Sigmoid colon (tissue), 7 donors: Measurements from ENCODE around the gene GSTM5. TPM values are rescaled to one million over a fixed set of nuclear protein-coding genes. Genes with fewer than 3 reads are reported as not detected.
"Not testable (repeated sequence)": the region's sequence is repeated elsewhere in the genome, so short reads cannot be mapped to it uniquely, and the experiment has no call there.

Experiments
- DNase-seq: peaks from one replicate; pipeline ENCODE4 v3.0.0-alpha.2; 2019
- H3K27ac ChIP-seq, 4 donors: fragments of 200-600 bp; sonication (generic); one replicate each; pipeline ENCODE4 v1.5.1; 2016 to 2019; ENCODE audit warnings: mild to moderate bottlenecking in 1 of 4
- H3K27me3 ChIP-seq, 3 donors: fragments of 200-600 bp; sonication (generic); one replicate each; pipeline ENCODE4 v1.5.1; 2019; ENCODE audit warnings: mild to moderate bottlenecking in 1 of 3
- H3K36me3 ChIP-seq, 4 donors: fragments of 200-600 bp; sonication (generic); one replicate each; pipeline ENCODE4 v1.5.1; 2016 to 2019
- H3K4me1 ChIP-seq, 4 donors: fragments of 200-600 bp; sonication (generic); one replicate each; pipeline ENCODE4 v1.5.1; 2017 to 2019
- H3K4me3 ChIP-seq, 4 donors: fragments of 200-600 bp; sonication (generic); one replicate each; pipeline ENCODE4 v1.5.1; 2017 to 2019; ENCODE audit warnings: mild to moderate bottlenecking in 2 of 4, moderate library complexity in 1 of 4
- H3K9me3 ChIP-seq, 4 donors: fragments of 200-600 bp in 3 of 4; sonication (generic) in 3 of 4; one replicate each; pipeline versions ENCODE4 v1.5.1 to v1.6.1; 2013 to 2019
- POLR2A ChIP-seq, 2 donors: fragments of 450-650 bp; IDR thresholded peaks; one replicate each; pipeline ENCODE4 v1.6.1; 2016; ENCODE audit warnings: antibody characterized with exemption in 2 of 2, mild to moderate bottlenecking in 2 of 2, moderate library complexity in 2 of 2
- POLR2AphosphoS5 ChIP-seq, 4 donors: sonication (generic); formaldehyde crosslinking; IDR thresholded peaks; one replicate each; pipeline ENCODE4 v1.6.1; 2017; ENCODE audit warnings: antibody characterized with exemption in 4 of 4
- WGBS, 2 donors: extraction: QIAGEN DNeasy Blood & Tissue Kit; methylation state at CpG; one replicate each; pipeline ENCODE4 v1.1.7; 2013; 5-methylcytosine and 5-hydroxymethylcytosine counted together
- intact Hi-C: fragments of 100-400 bp; cut with DNase I; formaldehyde crosslinking; loops from one replicate; pipeline ENCODE4 v1.15.1; 2023
- polyA plus RNA-seq, 3 donors: library from polyadenylated mRNA; stranded (reverse); fragments of 200-250 nt; gene quantifications; one replicate each; pipeline ENCODE4 v1.2.3, GENCODE V29; 2013
- total RNA-seq, 4 donors: library from RNA; depleted of rRNA; stranded (reverse); fragments of >200 nt; gene quantifications; one replicate each; pipeline ENCODE4 v1.1.0, GENCODE V29; 2016
- TF ChIP-seq, protein P1 (sequence below), 4 experiments: fragments of 450-650 bp in 3 of 4; fragments of 200-600 bp in 1 of 4; IDR thresholded peaks; one replicate each; pipeline ENCODE4 v1.5.1; 2016 to 2019; ENCODE audit warnings: antibody characterized with exemption in 4 of 4, mild to moderate bottlenecking in 3 of 4, moderate library complexity in 2 of 4
- donor health status: healthy with polysubstance abuse.
- donor health status: Bipolar disorder and iron deficiency.
- donor health status: healthy.

GSTM5 gene
- total and polyA plus RNA-seq, 7 donors, result 2.5 to 11.4 (median 3.2) TPM

DNA sequence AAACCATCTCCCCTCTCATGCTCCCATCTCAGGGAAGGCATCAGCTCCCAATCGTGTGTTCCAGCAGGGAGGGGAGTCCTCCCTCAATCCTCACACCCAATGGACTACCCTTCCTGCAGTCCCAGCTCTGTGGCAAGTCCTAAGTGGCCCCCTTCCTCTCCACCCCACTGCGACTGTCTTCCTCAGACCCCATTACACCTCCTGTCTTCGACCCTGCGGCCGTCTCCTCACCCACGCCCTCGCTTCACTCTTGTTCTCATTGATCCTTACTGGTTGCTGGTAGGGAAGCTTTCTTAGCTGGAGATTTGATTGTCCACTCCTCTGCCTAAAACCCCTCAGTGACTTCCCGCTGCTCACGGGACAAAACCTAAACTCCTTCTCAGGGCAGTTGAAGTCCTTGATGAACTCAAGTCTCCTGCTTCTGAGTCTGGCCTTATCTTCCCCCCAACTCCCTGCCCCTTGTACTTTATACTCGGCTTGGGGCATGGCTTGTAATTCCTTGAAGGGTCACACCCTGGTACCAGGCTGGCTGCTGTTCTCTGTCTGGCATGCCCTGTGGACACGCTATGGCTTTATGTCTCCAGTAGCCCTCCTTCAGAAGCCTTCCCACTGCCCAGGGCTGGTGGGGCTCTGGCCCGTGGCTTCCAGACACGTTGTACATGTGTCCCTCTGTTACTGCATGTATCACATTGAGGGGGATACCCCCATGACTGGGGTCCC is 54.0 kb downstream of the GSTM5 start:
- Histone ChIP-seq H3K27me3 (no peaks in the 10 kb centered on the region), H3K4me1 (peaks cover 0 to 16% (median 6%) of the 10 kb centered on the region in 4 donors), H3K27ac (no peak overlapping the region), H3K9me3 (no peaks in the 10 kb centered on the region), H3K4me3 (no peak overlapping the region), H3K36me3 (no peaks in the 10 kb centered on the region)
- intact Hi-C loops, result no loop called here
- TF ChIP-seq, protein P1, sequence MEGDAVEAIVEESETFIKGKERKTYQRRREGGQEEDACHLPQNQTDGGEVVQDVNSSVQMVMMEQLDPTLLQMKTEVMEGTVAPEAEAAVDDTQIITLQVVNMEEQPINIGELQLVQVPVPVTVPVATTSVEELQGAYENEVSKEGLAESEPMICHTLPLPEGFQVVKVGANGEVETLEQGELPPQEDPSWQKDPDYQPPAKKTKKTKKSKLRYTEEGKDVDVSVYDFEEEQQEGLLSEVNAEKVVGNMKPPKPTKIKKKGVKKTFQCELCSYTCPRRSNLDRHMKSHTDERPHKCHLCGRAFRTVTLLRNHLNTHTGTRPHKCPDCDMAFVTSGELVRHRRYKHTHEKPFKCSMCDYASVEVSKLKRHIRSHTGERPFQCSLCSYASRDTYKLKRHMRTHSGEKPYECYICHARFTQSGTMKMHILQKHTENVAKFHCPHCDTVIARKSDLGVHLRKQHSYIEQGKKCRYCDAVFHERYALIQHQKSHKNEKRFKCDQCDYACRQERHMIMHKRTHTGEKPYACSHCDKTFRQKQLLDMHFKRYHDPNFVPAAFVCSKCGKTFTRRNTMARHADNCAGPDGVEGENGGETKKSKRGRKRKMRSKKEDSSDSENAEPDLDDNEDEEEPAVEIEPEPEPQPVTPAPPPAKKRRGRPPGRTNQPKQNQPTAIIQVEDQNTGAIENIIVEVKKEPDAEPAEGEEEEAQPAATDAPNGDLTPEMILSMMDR (IDR thresholded peaks at IDR 0.05), result no peak
- TF ChIP-seq POLR2A (IDR thresholded peaks at IDR 0.05) (peak in 1 of 2 donors; percentile 23), POLR2AphosphoS5 (IDR thresholded peaks at IDR 0.05) (no peak)
- DNase-seq, result no peak
- 58 to 73% methylated on average over 13 of the region's 13 CpGs for WGBS, 2 donors

DNA sequence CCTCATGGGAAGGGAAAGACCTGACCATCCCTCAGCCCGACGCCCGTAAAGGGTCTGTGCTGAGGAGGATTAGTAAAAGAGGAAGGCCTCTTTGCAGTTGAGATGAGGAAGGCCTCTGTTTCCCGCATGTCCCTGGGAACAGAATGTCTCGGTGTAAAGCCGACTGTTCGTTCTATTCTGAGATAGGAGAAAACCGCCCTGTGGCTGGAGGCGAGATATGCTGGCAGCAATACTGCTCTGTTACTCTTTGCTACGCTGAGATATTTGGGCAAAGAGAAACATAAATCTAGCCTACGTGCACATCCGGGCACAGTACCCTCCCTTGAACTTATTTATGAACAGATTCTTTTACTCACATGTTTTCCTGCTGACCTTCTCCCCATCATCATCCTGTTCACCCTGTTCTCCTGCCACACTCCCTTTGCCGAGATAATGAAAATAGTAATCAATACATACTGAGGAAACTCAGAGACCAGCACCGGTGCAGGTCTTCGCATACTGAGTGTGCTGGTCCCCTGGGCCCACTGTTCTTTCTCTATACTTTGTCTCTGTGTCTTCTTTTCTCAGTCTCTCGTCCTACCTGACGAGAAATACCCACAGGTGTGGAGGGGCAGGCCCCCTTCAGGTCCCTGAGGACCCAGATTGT is 55.1 kb downstream of the GSTM5 start:
- H3K4me3 ChIP-seq, DNase-seq, intact Hi-C loops, H3K9me3 ChIP-seq, H3K27ac ChIP-seq, H3K36me3 ChIP-seq, H3K27me3 ChIP-seq, H3K4me1 ChIP-seq: not testable (repeated sequence)
- 84 to 92% methylated on average over 17 of the region's 17 CpGs for WGBS, 2 donors

Other genes with a start within 250 kb of the GSTM5 start
- gene SYPL2, start 245.7 kb upstream of the GSTM5 start, total RNA-seq, result 1 to 10 TPM; 2.1 to 6.9 (median 3.2) TPM
- under 1 TPM in 2 of 3 donors, not detected in 1; under 0.01 to 0.58 TPM for gene SYPL2, start 245.7 kb upstream of the GSTM5 start, polyA plus RNA-seq
- gene ATXN7L2, start 228.3 kb upstream of the GSTM5 start, total RNA-seq, result 10 to 100 TPM in 1 of 4 donors, 1 to 10 TPM in 3; 2.0 to 12.2 (median 3.1) TPM
- 1 to 10 TPM; 1.8 to 5.7 (median 2.1) TPM for gene ATXN7L2, start 228.3 kb upstream of the GSTM5 start, polyA plus RNA-seq
- 1 to 10 TPM; 4.2 to 7.6 (median 5.4) TPM for gene CYB561D1, start 218.2 kb upstream of the GSTM5 start, total RNA-seq
- 10 to 100 TPM in 1 of 3 donors, 1 to 10 TPM in 2; 1.8 to 12.5 (median 3.9) TPM for gene CYB561D1, start 218.2 kb upstream of the GSTM5 start, polyA plus RNA-seq
- 10 to 100 TPM in 1 of 4 donors, 1 to 10 TPM in 3; 6.4 to 12.1 (median 8.8) TPM for gene AMIGO1, start 202.5 kb upstream of the GSTM5 start, total RNA-seq
- gene AMIGO1, start 202.5 kb upstream of the GSTM5 start, polyA plus RNA-seq, result 1 to 10 TPM in 1 of 3 donors, under 1 TPM in 2; 0.60 to 2.8 (median 0.69) TPM
- gene GPR61, start 172.4 kb upstream of the GSTM5 start, total RNA-seq, result 1 to 10 TPM in 1 of 4 donors, under 1 TPM in 1, not detected in 2; 0.36 to 2.2 TPM
- under 1 TPM in 1 of 3 donors, not detected in 2; 0.07 TPM for gene GPR61, start 172.4 kb upstream of the GSTM5 start, polyA plus RNA-seq
- 1 to 10 TPM; 5.7 to 6.4 (median 6.1) TPM for gene GNAI3, start 163.6 kb upstream of the GSTM5 start, total RNA-seq
- gene GNAI3, start 163.6 kb upstream of the GSTM5 start, polyA plus RNA-seq, result 1 to 10 TPM; 4.2 to 5.5 (median 5.2) TPM
- gene GNAT2, start 92.6 kb upstream of the GSTM5 start, total RNA-seq, result not detected
- gene GNAT2, start 92.6 kb upstream of the GSTM5 start, polyA plus RNA-seq, result under 1 TPM in 1 of 3 donors, not detected in 2; 0.10 TPM
- gene AMPD2, start 92.4 kb upstream of the GSTM5 start, total RNA-seq, result 10 to 100 TPM; 19.9 to 47.5 (median 29.4) TPM
- 10 to 100 TPM in 1 of 3 donors, 1 to 10 TPM in 2; 6.5 to 31.3 (median 6.6) TPM for gene AMPD2, start 92.4 kb upstream of the GSTM5 start, polyA plus RNA-seq
- 10 to 100 TPM; 31.4 to 73.1 (median 44.8) TPM for gene GSTM4, start 56.2 kb upstream of the GSTM5 start, total RNA-seq
- gene GSTM4, start 56.2 kb upstream of the GSTM5 start, polyA plus RNA-seq, result 10 to 100 TPM; 47.0 to 69.4 (median 52.3) TPM
- 100 to 1,000 TPM in 1 of 4 donors, 10 to 100 TPM in 3; 42.5 to 139 (median 60.5) TPM for gene GSTM2, start 44.2 kb upstream of the GSTM5 start, total RNA-seq
- 10 to 100 TPM in 2 of 3 donors, 1 to 10 TPM in 1; 4.9 to 22.3 (median 12.6) TPM for gene GSTM2, start 44.2 kb upstream of the GSTM5 start, polyA plus RNA-seq
- gene GSTM1, start 24.4 kb upstream of the GSTM5 start, total RNA-seq, result 10 to 100 TPM in 1 of 4 donors, not detected in 3; 12.7 TPM
- 10 to 100 TPM in 2 of 3 donors, under 1 TPM in 1; 0.39 to 27.6 (median 21.3) TPM for gene GSTM1, start 24.4 kb upstream of the GSTM5 start, polyA plus RNA-seq
- 100 to 1,000 TPM in 3 of 4 donors, 10 to 100 TPM in 1; 61.1 to 143 (median 122) TPM for gene GSTM3, start 28.8 kb downstream of the GSTM5 start, total RNA-seq
- gene GSTM3, start 28.8 kb downstream of the GSTM5 start, polyA plus RNA-seq, result 10 to 100 TPM; 21.6 to 64.3 (median 40.2) TPM
- 1 to 10 TPM in 2 of 4 donors, not detected in 2; 1.1 to 1.4 TPM for gene EPS8L3, start 51.7 kb downstream of the GSTM5 start, total RNA-seq
- 100 to 1,000 TPM in 1 of 3 donors, 10 to 100 TPM in 2; 81.7 to 212 (median 84.4) TPM for gene EPS8L3, start 51.7 kb downstream of the GSTM5 start, polyA plus RNA-seq
- 100 to 1,000 TPM in 1 of 4 donors, 10 to 100 TPM in 3; 21.8 to 118 (median 47.5) TPM for gene CSF1, start 198.6 kb downstream of the GSTM5 start, total RNA-seq
- gene CSF1, start 198.6 kb downstream of the GSTM5 start, polyA plus RNA-seq, result 10 to 100 TPM in 1 of 3 donors, 1 to 10 TPM in 2; 3.0 to 15.0 (median 3.7) TPM